IPS-18c (cell line): ENCODE data around the gene ATP2A3.

ENCODE experiments used
- H3K4me3 ChIP-seq: 2 replicates; pipeline ENCODE4 v1.7.0; 2013; ENCODE audit warnings: low read depth, mild to moderate bottlenecking, low read length, moderate library complexity; ENCODE audit not compliant: insufficient read depth
- H3K9me3 ChIP-seq: one replicate; pipeline ENCODE4 v1.6.1; 2013; ENCODE audit warnings: mild to moderate bottlenecking, low read length, moderate library complexity; ENCODE audit not compliant: control insufficient read depth, insufficient read depth

The ATP2A3 gene

DNA sequence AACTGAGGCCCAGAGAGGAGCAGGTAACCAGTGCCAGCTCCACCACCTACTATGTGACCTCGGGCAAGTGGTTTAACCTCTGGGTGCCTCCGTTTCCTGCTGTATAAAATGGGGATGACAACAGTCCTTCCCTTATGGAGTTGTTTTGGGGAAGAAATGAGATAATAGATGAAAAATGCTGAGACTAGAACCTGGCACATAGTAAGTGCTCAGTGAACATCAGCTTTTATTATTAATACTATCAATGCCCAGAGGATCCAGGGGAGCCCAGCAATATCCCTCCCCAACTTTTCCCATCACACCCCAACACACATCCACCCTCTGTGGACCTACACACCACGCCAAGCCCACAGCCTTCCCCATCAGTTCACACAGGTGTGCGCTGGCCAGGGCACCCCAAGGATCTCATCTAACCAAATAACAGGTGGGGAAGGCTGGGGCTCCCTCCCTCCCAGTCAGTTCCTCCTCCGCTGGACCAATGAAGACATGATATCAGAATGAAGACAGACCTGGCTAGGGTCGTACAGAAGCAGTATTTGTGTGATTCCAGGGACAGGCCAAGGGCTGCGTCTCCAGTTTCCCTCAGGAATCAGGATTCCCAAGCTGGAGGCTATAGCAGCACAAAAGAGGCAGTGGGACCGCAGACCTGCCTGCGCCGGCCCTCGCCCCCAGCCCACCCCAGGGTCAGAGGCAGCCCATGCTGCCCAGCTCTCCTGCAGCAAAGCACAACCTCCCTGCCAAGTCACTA is 1.8 kb downstream of the ATP2A3 start:
- H3K9me3 ChIP-seq, result no peaks in the 10 kb centered on the region
- H3K4me3 ChIP-seq, result no peak overlapping the region

DNA sequence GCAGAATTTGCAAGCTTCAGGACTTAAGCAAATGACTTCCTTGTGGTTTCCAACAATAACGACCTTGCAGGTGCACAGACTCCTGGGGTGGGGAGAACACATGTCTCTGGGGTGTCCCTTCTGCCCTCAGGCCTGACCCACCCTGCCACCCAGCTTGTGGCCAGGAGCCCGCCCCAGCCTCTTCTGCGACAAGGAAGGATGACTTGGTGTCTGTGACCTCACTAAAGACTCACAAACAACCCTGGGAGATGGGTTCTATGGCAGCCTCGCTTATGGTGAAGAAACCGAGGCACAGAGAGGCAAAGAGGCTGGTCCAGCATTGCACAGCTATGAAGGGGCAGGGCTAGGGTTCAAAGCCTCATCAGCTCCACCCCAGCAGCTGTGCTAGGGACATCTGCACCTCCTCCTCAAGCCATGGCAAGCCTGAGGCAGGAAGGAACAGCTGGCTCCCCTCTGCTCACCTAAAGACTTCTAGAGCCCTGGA is 2.6 kb downstream of the ATP2A3 start:
- no peak overlapping the region for H3K4me3 ChIP-seq
- H3K9me3 ChIP-seq, result no peaks in the 10 kb centered on the region

DNA sequence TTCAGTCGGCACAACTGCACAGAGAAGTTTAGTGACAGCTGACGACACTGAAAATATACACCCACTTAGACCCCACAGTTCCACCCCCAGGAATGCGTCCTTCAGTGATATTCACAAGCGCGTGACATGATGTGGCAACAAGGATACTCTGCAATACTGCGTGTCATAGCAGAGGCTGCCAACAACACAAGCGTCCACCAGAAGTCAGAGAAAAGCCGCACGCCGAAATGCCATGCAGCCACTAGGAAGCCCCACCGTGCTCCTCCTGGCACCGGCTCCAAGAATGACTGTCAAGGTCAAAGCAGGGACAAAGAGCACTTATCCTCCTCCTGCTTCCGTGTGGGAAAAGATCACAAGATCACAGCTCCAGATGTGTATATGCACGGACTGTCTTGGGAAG is 3.5 kb downstream of the ATP2A3 start:
- Histone ChIP-seq H3K4me3 (no peak overlapping the region), H3K9me3 (no peaks in the 10 kb centered on the region)

DNA sequence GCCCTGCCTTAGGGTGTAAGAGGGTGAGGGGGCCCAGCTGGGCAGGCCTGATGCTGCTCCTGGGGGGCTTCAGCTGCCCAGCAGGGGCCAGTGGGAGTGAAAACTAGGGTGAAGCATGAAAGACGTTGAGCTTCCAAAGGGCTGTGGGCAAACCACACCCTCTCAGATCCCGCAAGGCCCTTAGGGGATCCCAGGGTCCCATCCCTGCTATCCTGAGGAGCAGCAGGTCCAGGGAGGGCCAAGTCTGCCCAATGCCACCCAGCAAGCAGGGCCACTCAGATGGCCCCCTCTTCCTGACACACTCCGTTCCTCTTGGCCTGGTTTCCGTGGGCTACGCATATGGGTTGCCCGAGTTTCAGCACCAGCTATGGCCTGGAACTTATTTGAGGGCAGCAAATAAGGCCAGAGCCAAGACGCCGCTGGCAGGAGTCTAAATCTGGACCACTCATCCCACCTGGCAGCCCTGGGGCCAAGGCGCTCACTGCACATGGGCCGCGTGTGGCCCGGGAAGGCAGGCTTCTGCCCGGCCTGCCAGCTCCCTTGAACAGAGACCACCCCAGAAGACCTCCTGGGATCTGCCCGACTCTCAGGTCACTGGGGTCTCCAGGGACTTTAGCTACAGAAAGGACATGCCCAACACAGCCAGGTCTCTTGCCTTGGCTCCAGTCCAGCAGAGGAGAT is 4.2 kb downstream of the ATP2A3 start:
- no peak overlapping the region for H3K4me3 ChIP-seq
- no peaks in the 10 kb centered on the region for H3K9me3 ChIP-seq

DNA sequence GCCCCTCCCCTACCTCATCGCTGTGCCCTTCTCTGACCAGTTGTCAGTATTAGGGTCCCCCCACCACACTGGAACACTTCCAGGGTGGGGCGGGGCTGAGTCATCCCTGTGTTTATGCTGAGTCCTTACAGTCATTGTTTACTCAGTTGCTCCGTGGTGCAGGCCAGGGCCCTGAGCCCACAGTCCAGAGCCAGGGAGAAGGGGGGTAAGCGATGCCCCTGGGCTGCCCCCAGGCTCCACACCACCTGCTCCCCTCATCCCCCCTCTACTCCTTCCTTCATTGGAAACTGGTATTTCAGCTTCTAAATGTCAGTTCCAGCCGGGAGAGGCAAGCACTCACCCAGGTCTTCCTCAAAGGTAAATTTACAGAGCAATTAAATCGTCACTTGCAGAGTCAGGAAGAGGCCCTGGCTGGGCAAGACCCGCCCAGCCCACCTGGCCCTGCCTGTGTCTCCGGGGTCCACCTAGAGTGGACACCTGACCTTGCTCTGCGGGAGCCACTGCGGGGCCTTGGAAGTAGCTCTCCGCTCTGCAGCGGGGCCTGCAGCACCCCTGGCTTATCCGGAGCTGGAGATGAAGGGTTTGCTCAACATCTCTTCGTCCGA is 4.8 kb downstream of the ATP2A3 start:
- H3K4me3 ChIP-seq, result no peak overlapping the region; the same call in 1 of the 2 replicates
- no peaks in the 10 kb centered on the region for H3K9me3 ChIP-seq

DNA sequence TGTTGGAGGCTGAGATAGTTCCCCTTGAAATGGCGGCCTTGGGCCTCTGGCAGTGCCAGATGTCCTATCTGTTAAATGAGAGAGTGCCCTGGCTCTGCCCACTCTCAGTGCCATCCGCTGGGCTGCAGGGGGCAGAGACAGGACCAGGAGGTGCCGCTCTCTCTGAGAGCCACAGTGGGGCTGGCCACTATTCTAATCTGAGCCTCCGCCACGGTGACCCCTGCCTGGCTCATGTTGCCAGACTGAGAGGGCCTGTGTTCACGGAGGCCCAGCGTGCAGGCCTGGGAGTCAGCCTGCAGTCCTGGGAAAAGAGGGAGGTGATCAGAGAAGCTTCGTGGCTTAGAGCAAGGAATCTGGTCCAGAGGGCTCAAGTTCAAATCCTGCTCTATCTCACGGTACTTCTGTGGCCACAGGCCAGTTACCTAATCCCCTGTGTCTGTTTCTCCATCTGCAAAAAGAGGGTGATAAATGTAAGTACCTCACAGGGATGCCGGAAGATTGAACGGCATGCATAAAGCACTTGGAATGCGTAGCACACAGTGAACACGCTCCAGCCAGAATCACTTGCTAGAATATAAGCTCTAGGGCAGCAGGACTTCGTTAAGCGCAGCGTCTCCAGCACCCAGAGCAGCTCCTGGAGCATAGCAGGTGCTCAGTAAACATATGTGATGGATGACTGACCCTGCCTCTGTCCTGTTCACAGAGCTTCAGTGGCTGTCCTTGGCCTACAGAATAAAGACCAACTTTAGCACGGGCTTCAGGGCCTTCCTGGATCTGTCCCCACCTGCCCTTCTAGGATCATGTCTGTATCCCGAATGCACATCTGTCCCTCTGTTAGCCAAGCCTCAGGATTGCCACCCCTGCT is 6.3 kb downstream of the ATP2A3 start:
- no peaks in the 10 kb centered on the region for H3K9me3 ChIP-seq

DNA sequence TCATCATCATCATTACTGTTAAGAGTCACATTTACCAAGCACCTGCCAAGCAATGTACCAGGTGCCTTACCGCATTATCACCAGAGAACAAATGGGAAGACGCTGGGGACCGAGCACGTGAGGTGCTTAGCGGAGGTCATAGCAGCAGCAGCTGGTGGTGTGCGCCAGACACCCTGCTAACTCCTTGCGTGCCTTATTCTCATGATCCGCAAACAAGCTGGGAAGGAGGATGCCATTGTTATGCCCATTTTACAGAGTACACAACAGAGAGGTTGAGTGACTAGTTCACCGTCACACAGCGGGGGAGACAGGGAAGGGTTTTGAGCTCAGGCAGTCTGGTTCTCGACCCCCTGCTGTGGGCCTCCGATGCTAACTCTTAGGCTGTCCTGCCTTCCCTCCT is 7.3 kb downstream of the ATP2A3 start:
- H3K4me3 ChIP-seq, result no peak overlapping the region
- H3K9me3 ChIP-seq, result no peaks in the 10 kb centered on the region

More for the DNA sequence above, 6.3 kb downstream of the ATP2A3 start:
- no peak overlapping the region for H3K4me3 ChIP-seq

DNA sequence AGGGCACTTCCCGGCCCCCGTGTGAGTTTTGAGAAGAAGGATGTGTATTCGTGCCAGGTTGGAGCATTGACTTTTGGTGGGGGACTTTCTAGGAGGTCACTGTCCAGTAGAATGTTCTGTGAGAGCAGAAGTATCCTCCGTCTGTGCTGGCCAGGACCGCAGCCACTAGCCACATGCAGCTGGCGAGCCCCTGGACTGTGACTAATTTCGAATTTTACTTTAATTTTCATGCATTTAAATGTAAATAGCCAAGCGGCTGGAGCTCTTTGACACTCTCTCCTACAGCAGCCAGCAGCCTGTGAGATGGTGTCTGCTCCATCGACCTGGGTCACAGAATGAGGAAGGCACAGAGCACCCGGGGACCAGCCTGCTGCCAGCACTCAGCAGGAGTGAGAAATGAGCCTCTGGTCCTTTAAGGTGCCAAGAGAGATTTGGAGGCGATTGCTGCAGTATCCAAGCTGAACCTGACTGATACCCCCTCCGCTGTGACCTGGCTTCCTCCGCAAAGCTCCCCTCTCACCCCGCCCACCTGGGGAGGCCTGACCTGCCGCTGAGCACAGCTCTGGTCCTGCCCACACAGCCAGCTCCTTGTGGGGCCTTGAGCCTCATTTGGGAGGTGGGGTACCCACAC is 7.8 kb downstream of the ATP2A3 start:
- no peak overlapping the region for H3K4me3 ChIP-seq
- no peaks in the 10 kb centered on the region for H3K9me3 ChIP-seq

DNA sequence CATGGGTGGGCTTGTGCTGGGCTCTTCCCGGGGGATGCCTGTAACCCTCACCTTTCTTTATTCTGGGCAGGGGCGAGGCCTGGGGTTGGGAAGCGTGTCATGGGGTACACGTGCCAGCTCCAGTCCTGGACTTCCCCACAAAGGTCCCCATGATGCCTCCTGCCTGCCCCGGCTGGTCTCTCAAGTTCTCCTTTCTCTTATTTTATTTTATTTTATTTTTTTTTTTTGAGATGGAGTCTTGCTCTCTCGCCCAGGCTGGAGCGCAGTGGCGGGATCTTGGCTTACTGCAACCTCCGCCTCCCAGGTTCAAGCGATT is 8.6 kb downstream of the ATP2A3 start:
- Histone ChIP-seq H3K9me3 (no peaks in the 10 kb centered on the region), H3K4me3 (no peak overlapping the region)

DNA sequence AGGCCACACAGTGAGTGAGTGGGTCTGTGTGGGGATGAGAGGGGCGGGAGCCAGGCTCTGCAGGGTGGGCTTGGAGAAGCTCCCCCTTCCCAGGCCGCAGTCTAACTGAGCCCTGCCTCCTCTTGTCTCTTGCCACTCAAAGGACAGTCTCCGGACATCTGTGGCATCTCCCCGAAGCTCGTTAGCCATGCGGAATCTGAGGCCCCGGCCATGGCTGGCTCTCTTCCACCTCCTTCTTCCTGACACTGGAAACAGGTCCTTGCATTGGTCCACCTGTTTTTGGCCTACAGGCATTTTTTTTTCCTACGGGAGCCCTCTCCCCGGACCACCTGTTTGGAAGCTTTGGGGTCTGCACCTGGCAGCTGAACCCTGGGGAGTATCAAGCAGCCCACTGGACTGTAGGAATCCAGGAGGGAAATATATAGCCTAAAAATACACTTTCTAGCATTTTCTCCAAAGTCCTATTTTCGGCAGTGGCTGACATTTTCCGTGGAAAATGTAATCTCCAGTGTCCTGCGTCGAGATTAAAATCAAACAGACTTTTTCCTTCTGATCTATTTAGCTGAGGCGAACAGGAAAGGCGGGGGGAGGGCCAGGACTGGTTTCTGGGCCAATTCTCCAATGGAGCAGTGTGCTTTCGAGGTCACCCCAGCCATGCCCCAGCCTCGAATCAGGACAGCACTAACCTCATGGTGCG is 9.1 kb downstream of the ATP2A3 start:
- Histone ChIP-seq H3K4me3 (no peak overlapping the region), H3K9me3 (no peaks in the 10 kb centered on the region)

DNA sequence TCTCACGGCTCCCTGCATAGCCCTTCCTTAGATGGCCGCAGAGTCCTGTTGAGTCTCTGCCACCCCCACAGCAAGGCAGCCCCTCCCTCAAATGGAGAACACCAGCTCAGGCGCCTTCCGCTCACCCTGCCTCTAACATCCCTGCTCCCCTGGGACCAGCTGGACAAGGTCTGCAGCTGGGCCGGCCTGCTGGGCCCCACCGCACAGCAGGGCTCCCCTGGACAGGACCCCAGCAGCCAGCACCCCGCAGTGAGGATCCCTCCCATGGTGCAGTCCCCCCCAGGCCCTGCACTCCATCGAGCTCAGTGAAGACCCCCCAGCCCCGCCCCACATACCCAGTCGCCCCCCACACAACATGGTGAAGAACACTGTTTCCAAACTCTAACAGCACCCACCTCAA is 10.2 kb downstream of the ATP2A3 start:
- Histone ChIP-seq H3K4me3 (no peak overlapping the region), H3K9me3 (no peaks in the 10 kb centered on the region)

DNA sequence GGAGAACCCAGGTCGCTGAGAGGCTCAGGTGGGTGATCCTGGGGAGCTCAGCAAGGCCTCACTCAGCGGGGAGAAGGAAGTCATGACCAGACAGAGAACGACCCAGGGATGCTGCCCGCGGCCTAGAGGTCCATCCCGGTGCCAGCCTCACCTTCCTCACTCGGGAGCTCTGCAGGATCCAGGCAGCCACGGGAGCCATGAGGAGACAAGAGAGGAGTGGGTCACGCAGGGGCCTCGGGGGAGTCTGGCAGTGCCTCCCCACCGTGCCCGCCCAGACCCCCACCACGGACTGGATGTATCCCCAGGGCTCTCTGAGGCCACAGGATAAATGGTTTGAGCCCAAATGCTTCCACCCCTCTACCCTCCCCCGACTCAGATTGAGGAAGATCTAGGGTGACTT is 10.7 kb downstream of the ATP2A3 start:
- no peak overlapping the region for H3K4me3 ChIP-seq

DNA sequence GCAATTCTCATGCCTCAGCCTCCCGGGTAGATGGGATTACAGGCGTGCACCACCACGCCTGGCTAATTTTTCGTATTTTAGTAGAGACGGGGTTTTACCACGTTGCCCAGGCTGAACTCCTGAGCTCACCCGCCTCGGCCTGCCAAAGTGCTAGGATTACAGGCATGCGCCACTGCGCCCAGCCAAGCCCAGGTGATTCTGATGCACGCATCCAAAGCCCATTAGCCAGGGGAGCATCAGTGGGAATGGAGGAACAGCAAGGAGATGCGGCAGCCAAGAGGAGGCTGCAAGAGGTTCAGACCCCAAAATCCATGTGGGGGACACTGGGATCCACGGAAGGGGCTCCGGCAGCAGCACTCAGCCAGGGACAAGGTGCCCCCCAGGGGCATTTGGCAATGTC is 12.1 kb downstream of the ATP2A3 start:
- Histone ChIP-seq H3K4me3 (no peak overlapping the region), H3K9me3 (no peaks in the 10 kb centered on the region)

More for the DNA sequence above, 10.7 kb downstream of the ATP2A3 start:
- no peaks in the 10 kb centered on the region for H3K9me3 ChIP-seq

DNA sequence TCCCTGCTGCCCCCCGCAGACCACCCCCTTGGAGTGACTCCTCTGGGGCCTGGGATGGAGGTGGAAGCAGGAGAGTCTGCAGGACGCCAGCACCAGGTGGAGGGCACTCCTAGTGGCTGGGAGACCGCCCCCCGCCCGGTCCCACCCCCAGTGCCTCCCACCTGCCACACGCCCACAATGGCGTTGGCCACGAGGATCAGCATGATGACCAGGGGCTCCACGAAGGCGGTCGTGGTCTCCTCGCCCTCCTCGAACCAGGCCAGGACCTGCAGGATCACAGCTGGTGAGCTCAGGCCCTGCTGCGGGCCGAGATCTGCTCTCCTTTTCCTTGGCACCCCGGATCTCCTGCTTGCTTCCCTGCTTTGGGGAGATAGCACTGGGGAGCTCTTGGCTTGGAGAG is 12.8 kb downstream of the ATP2A3 start:
- H3K4me3 ChIP-seq, result no peak overlapping the region
- H3K9me3 ChIP-seq, result no peaks in the 10 kb centered on the region

DNA sequence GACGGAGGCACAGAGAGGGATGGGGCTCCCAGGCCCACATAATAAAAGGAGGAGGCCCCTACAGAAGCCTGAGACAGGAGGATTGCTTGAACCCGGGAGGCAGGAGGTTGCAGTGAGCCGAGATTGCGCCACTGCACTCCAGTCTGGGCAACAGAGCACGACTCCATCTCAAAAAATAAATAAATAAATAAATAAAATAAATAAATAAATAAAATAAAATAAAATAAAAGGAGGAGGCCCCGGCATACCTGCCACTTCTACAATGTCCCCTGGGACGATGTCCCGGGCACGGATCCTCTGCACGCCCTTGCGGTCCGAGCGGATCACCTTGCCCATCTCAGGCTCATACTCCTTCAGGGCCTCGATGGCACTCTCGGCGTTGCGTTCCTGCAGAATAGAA is 13.2 kb downstream of the ATP2A3 start:
- Histone ChIP-seq H3K4me3 (no peak overlapping the region), H3K9me3 (no peaks in the 10 kb centered on the region)

DNA sequence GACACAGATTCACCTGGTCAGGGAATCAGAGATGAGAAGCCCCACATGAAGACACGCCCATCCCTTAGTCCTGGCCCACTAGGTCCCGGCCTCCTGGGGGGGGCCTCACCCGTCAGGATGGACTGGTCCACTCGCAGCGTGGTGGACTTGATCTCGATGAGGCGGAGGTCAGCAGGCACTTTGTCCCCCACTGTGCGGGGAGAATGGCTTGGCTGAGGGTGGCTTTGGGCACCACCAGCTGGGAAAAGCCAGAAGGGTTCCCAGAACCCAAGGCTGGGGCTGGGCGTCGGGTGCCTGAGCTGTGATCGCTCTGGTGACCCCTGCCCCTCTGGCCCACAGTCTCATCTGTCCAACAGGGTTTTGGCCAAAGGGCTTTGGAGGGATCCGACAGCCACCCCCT is 13.7 kb downstream of the ATP2A3 start:
- H3K4me3 ChIP-seq, result no peak overlapping the region

DNA sequence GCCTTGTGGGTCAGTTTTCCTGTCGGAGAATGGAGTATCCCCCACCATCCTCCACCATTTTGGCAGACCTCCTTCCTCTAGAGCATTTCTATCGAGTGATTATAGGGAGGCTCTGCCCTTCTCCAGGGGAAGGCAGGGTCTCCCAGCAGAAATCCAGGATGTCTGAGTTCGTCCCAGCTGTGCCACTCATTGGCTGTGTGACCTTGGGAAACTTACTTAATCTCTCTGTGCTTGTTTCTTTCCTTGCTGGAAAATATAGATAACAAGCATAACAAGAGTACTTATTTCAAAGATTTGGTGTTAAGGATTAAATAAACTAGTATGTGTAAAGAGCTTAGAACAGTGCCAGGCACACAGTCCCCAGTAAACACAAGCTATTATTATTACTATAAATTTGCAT is 14.8 kb downstream of the ATP2A3 start:
- H3K4me3 ChIP-seq, result no peak overlapping the region
- H3K9me3 ChIP-seq, result no peaks in the 10 kb centered on the region

More for the DNA sequence above, 13.7 kb downstream of the ATP2A3 start:
- H3K9me3 ChIP-seq, result no peaks in the 10 kb centered on the region
